NCI-H146 (cell line): Measurements from ENCODE around the gene HNRNPA2B1.
"Not testable (repeated sequence)": the region's sequence is repeated elsewhere in the genome, so short reads cannot be mapped to it uniquely, and the experiment has no call there.

Source experiments
- DNase-seq: peaks from one replicate; lab custom pipeline; 2025; lab: John Stamatoyannopoulos, UW

Gene HNRNPA2B1

GRCh38 chr7:26185131-26185843, 15.3 kb downstream of the HNRNPA2B1 start:
- no peak for DNase-seq

GRCh38 chr7:26184281-26185101, 16.1 kb downstream of the HNRNPA2B1 start:
- DNase-seq = not testable (repeated sequence)

GRCh38 chr7:26183545-26184280, 16.8 kb downstream of the HNRNPA2B1 start:
- DNase-seq = no peak

GRCh38 chr7:26182706-26183105, 17.8 kb downstream of the HNRNPA2B1 start:
- DNase-seq = no peak

GRCh38 chr7:26182283-26182682, 18.3 kb downstream of the HNRNPA2B1 start:
- no peak for DNase-seq

GRCh38 chr7:26181474-26182227, 18.9 kb downstream of the HNRNPA2B1 start:
- DNase-seq = no peak

- no peak for DNase-seq
Measured at GRCh38 chr7:26180792-26181198, 19.8 kb downstream of the HNRNPA2B1 start.

GRCh38 chr7:26179826-26180497, 20.6 kb downstream of the HNRNPA2B1 start:
- DNase-seq = no peak

- DNase-seq = no peak
Measured at GRCh38 chr7:26179422-26179821, 21.1 kb downstream of the HNRNPA2B1 start.

- no peak for DNase-seq
Measured at GRCh38 chr7:26178272-26178960, 22.1 kb downstream of the HNRNPA2B1 start.

GRCh38 chr7:26177269-26177668, 23.3 kb downstream of the HNRNPA2B1 start:
- not testable (repeated sequence) for DNase-seq

- not testable (repeated sequence) for DNase-seq
Measured at GRCh38 chr7:26176696-26177095, 23.9 kb downstream of the HNRNPA2B1 start.

GRCh38 chr7:26175903-26176302, 24.6 kb downstream of the HNRNPA2B1 start:
- DNase-seq = not testable (repeated sequence)

GRCh38 chr7:26172048-26172447, 28.5 kb downstream of the HNRNPA2B1 start:
- DNase-seq = no peak

- no peak for DNase-seq
Measured at GRCh38 chr7:26171601-26172000, 28.9 kb downstream of the HNRNPA2B1 start.

- DNase-seq = no peak
Measured at GRCh38 chr7:26170663-26171062, 29.9 kb downstream of the HNRNPA2B1 start.

GRCh38 chr7:26169271-26169670, 31.3 kb downstream of the HNRNPA2B1 start:
- no peak for DNase-seq

GRCh38 chr7:26168458-26169023, 32.0 kb downstream of the HNRNPA2B1 start:
- DNase-seq = no peak

GRCh38 chr7:26167303-26167934, 33.1 kb downstream of the HNRNPA2B1 start:
- peak; percentile 26 for DNase-seq
